K562 (cell line): ENCODE measurements around the gene CXCR5.

Experiments used
- CEBPZ ChIP-seq: fragments of 150-350 bp; IDR thresholded peaks from 2 replicates; pipeline ENCODE4 v1.6.1; 2014; ENCODE audit warnings: low read depth, mild to moderate bottlenecking, low read length, borderline replicate concordance
- CTCF ChIP-seq, 3 experiments: IDR thresholded peaks in 2 of 3; conservative IDR thresholded peaks in 1 of 3; 2 replicates each; pipeline ENCODE4 v1.5.1; 2011 to 2012; ENCODE audit warnings: low read length in 3 of 3, mild to moderate bottlenecking in 3 of 3, control low read depth in 2 of 3, improper control_type of control experiment in 1 of 3, inconsistent platforms in 1 of 3, low read depth in 1 of 3, mixed read lengths in 1 of 3, moderate library complexity in 1 of 3; ENCODE audit not compliant: insufficient read depth in 2 of 3
- FOXJ3 ChIP-seq: sonication (generic); formaldehyde crosslinking; IDR thresholded peaks from 2 replicates; pipeline ENCODE4 v1.4.0; 2020; ENCODE audit warnings: mild to moderate bottlenecking, missing genetic modification reagents
- MAX ChIP-seq: sonication (generic); formaldehyde crosslinking; IDR thresholded peaks from 2 replicates; pipeline ENCODE4 v1.9.0; 2022; ENCODE audit warnings: mild to moderate bottlenecking, missing genetic modification reagents
- MTA3 ChIP-seq: fragments of 450-650 bp; formaldehyde crosslinking; IDR thresholded peaks from 2 replicates; pipeline ENCODE4 v1.6.1; 2017; ENCODE audit warnings: mild to moderate bottlenecking, borderline replicate concordance
- NONO ChIP-seq, 2 experiments: fragments of 200-400 bp in 1 of 2; fragments of 450-650 bp in 1 of 2; formaldehyde crosslinking in 1 of 2; IDR thresholded peaks; 2 replicates each; pipeline ENCODE4 v1.6.1; 2017; ENCODE audit warnings: low read depth in 2 of 2, mild to moderate bottlenecking in 2 of 2, moderate library complexity in 2 of 2, low read length in 1 of 2
- SFPQ ChIP-seq: fragments of 200-400 bp; formaldehyde crosslinking; IDR thresholded peaks from 2 replicates; pipeline ENCODE4 v1.6.1; 2017; ENCODE audit warnings: mild to moderate bottlenecking, low read depth, low read length, moderate library complexity
- TFE3 ChIP-seq: fragments of 450-650 bp; formaldehyde crosslinking; IDR thresholded peaks from 2 replicates; pipeline ENCODE4 v1.4.0; 2020; ENCODE audit warnings: mild to moderate bottlenecking, mixed read lengths
- ZNF224 ChIP-seq: sonication (generic); formaldehyde crosslinking; IDR thresholded peaks from 2 replicates; pipeline ENCODE4 v1.8.0; 2022; ENCODE audit warnings: mild to moderate bottlenecking, missing genetic modification reagents

- TF ChIP-seq MAX (CRISPR knock-in tag) (no peak), CTCF (IDR thresholded peaks at IDR 0.05 in 2 of 3, conservative IDR thresholded peaks at IDR 0.05 in 1 of 3; ENCODE audit: insufficient read depth in 2 of 3, low read depth in 1 of 3, low read length in 3 of 3) (no peak), FOXJ3 (CRISPR knock-in tag) (no peak), NONO (IDR thresholded peaks at IDR 0.05; ENCODE audit: low read depth in 2 of 2, low read length in 1 of 2) (no peak), TFE3 (CRISPR knock-in tag) (no peak), ZNF224 (no peak), CEBPZ (no peak), SFPQ (no peak), MTA3 (no peak)
Observed at GRCh38 chr11:118883368-118884071, at the start of gene CXCR5.
